HL-60 (cell line): Measurements from ENCODE around the gene MANSC4.

ENCODE experiments used
- DNase-seq, 2 experiments: peaks; one replicate each; pipeline ENCODE4 v3.0.0-alpha.2; 2010 to 2020; ENCODE audit warnings: low read depth in 1 of 2, low spot score in 1 of 2
- H3K27ac ChIP-seq: fragments of 250-450 bp; sonication (Bioruptor Pico); replicated peaks from 2 replicates; pipeline ENCODE4 v1.5.1; 2020; ENCODE audit warnings: mild to moderate bottlenecking, moderate library complexity
- H3K27me3 ChIP-seq: fragments of 250-450 bp; sonication (Bioruptor Pico); 2 replicates; pipeline ENCODE4 v1.5.1; 2021; ENCODE audit warnings: mild to moderate bottlenecking, moderate library complexity; ENCODE audit not compliant: insufficient read depth, poor library complexity, severe bottlenecking
- H3K4me3 ChIP-seq: replicated peaks from 2 replicates; pipeline ENCODE4 v1.5.1; 2011; ENCODE audit warnings: mild to moderate bottlenecking, control low read depth, low read length; ENCODE audit not compliant: insufficient read depth
- CTCF ChIP-seq: IDR thresholded peaks from one replicate; pipeline ENCODE4 v1.5.1; 2011; ENCODE audit warnings: low read length, control low read depth, inconsistent platforms; ENCODE audit not compliant: insufficient read depth
- GABPA ChIP-seq: IDR thresholded peaks from 2 replicates; pipeline ENCODE4 v1.6.1; 2012; ENCODE audit warnings: low read depth
- POLR2AphosphoS5 ChIP-seq: IDR thresholded peaks from 2 replicates; pipeline ENCODE4 v1.6.1; 2012; ENCODE audit warnings: low read depth
- REST ChIP-seq: IDR thresholded peaks from 2 replicates; pipeline ENCODE4 v1.6.1; 2012; ENCODE audit warnings: low read depth; ENCODE audit not compliant: insufficient replicate concordance
- SPI1 ChIP-seq: IDR thresholded peaks from 2 replicates; pipeline ENCODE4 v1.6.1; 2012; ENCODE audit warnings: low read depth, mild to moderate bottlenecking, borderline replicate concordance

MANSC4 gene

GRCh38 chr12:27802936-27803335 is 22.9 kb upstream of the MANSC4 start:
- DNase-seq, result no peak
- no peak overlapping the region for H3K27ac ChIP-seq
- H3K4me3 ChIP-seq, result no peak overlapping the region
- no peaks in the 10 kb centered on the region for H3K27me3 ChIP-seq
- no peak for TF ChIP-seq REST
- no peak for TF ChIP-seq GABPA
- no peak for TF ChIP-seq CTCF
- no peak for TF ChIP-seq POLR2AphosphoS5
- TF ChIP-seq SPI1, result no peak

- Histone ChIP-seq H3K4me3 (no peak overlapping the region), H3K27me3 (no peaks in the 10 kb centered on the region), H3K27ac (no peak overlapping the region)
- no peak for TF ChIP-seq CTCF
- no peak for TF ChIP-seq SPI1
- no peak for TF ChIP-seq POLR2AphosphoS5
- TF ChIP-seq REST, result no peak
- TF ChIP-seq GABPA, result no peak
- DNase-seq, result no peak
Measured at GRCh38 chr12:27802511-27802910, 22.5 kb upstream of the MANSC4 start.

- H3K4me3 ChIP-seq, result no peak overlapping the region
- no peak for TF ChIP-seq POLR2AphosphoS5
- no peak for TF ChIP-seq SPI1
- no peak for TF ChIP-seq GABPA
- TF ChIP-seq CTCF, result no peak
- TF ChIP-seq REST, result no peak
- H3K27ac ChIP-seq, result no peak overlapping the region
- no peaks in the 10 kb centered on the region for H3K27me3 ChIP-seq
- no peak for DNase-seq
Measured at GRCh38 chr12:27801630-27802029, 21.6 kb upstream of the MANSC4 start.
